Activated gamma-delta T cell treated with Interleukin-2 at 50 U/mL for 16 hours (primary cell): ENCODE results near the gene ABCA7.
A peak's percentile ranks its signal among the peaks of the same experiment; 100 is the strongest.

ENCODE experiments used
- DNase-seq: peaks from one replicate; pipeline ENCODE4 v3.0.0-alpha.2; 2020

Gene ABCA7

GRCh38 chr19:1074544-1075283 is 34.8 kb downstream of the ABCA7 start:
- peak; percentile 99 for DNase-seq

- no peak for DNase-seq
Observed at GRCh38 chr19:1076046-1076386, 36.1 kb downstream of the ABCA7 start.

GRCh38 chr19:1076951-1077350 is 37.0 kb downstream of the ABCA7 start:
- peak; percentile 93 for DNase-seq

- no peak for DNase-seq
Observed at GRCh38 chr19:1079566-1080111, 39.7 kb downstream of the ABCA7 start.

- no peak for DNase-seq
Observed at GRCh38 chr19:1080360-1081161, 40.7 kb downstream of the ABCA7 start.

GRCh38 chr19:1081301-1082164 is 41.6 kb downstream of the ABCA7 start:
- no peak for DNase-seq

- peak; percentile 50 for DNase-seq
Observed at GRCh38 chr19:1082165-1082927, 42.4 kb downstream of the ABCA7 start.

GRCh38 chr19:1082928-1083816 is 43.3 kb downstream of the ABCA7 start:
- DNase-seq: no peak

GRCh38 chr19:1084024-1084868 is 44.3 kb downstream of the ABCA7 start:
- DNase-seq: no peak

GRCh38 chr19:1085053-1085658 is 45.2 kb downstream of the ABCA7 start:
- no peak for DNase-seq

- no peak for DNase-seq
Observed at GRCh38 chr19:1085676-1086442, 46.0 kb downstream of the ABCA7 start.

- DNase-seq: no peak
Observed at GRCh38 chr19:1086613-1087012, 46.7 kb downstream of the ABCA7 start.

- DNase-seq: no peak
Observed at GRCh38 chr19:1087813-1088415, 48.0 kb downstream of the ABCA7 start.

GRCh38 chr19:1088416-1089010 is 48.6 kb downstream of the ABCA7 start:
- no peak for DNase-seq

GRCh38 chr19:1089126-1089771 is 49.3 kb downstream of the ABCA7 start:
- DNase-seq: no peak

- no peak for DNase-seq
Observed at GRCh38 chr19:1089891-1090290, 50.0 kb downstream of the ABCA7 start.

GRCh38 chr19:1090731-1091543 is 51.0 kb downstream of the ABCA7 start:
- no peak for DNase-seq
